HG02610 (cell line): Measurements from ENCODE around the gene ROM1.
"Not testable (repeated sequence)": the region's sequence is repeated elsewhere in the genome, so short reads cannot be mapped to it uniquely, and the experiment has no call there.

ENCODE experiments used
- ATAC-seq: cut with Tn5 transposase; IDR thresholded peaks from one replicate; pipeline ENCODE4 v1.9.1; 2021; ENCODE audit warnings: mild to moderate bottlenecking, moderate library complexity; ENCODE audit not compliant: unreplicated experiment

The ROM1 gene

DNA sequence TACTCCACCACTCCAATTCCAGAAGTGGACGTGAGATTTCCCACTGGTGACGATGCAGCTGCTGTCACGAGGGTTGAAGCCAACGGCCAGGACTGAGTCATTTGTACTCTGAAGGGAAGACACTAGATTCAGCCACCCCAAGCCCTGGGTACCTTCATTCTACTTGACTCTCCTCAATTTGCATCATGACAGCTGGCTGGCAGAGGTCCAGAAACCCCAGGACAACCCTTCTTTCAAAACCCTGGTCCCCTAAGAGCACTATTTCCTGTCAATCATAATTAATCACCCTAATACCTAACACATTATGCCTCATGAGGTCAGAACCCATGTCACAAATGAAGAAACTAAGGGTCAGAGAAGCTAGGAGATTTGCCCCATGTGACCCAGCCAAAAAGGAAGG, 5.3 kb upstream of the ROM1 start:
- ATAC-seq, result no peak

- ATAC-seq, result no peak
These were observed 4.3 kb upstream of the ROM1 start for GRCh38 chr11:62608776-62609175.

GRCh38 chr11:62610403-62610802, 2.7 kb upstream of the ROM1 start:
- no peak for ATAC-seq

GRCh38 chr11:62610814-62611704, 2.0 kb upstream of the ROM1 start:
- no peak for ATAC-seq

DNA sequence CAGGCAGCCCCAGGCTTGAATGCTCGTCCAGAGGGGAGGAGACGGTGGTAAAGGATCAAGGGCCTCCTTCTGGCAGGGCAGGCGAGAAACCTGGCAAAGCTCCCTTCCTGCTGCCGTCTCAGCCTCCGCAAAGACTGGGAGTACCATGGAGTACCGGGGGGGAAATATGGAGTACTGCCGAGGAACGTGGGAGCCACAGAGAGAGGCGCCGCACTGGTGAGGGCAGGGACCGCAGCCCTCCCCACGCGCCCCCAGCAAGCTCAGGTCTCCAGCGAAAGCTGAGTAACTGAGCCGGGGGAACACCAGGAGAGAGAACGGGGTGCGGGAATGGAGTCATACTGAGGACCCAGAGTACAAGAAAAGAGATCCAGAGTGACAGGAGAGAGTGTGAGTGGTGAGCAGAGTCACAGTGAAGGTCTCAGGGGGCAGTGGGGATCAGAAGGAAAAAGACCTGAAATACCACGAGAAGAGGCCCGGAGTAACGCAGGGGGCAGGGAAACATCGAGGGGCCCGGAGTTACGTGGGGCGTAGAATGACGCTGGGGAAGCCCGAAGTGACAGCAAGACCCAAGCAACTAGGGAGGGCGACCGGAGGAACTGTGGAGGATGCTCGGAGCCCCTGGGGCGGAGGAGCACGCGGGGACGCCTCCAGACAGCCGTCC, 1.2 kb upstream of the ROM1 start:
- ATAC-seq, result peak; percentile 22

DNA sequence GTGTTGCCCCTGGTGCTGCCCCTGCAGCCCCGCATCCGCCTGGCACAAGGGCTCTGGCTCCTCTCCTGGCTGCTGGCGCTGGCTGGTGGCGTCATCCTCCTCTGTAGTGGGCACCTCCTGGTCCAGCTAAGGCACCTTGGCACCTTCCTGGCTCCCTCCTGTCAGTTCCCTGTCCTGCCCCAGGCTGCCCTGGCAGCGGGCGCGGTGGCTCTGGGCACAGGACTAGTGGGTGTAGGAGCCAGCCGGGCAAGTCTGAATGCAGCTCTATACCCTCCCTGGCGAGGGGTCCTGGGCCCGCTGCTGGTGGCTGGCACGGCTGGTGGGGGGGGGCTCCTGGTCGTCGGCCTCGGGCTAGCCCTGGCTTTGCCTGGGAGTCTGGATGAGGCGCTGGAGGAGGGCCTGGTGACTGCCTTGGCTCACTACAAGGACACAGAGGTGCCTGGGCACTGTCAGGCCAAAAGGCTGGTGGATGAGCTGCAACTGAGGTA, 278 bp downstream of the ROM1 start:
- no peak for ATAC-seq

- no peak for ATAC-seq
These were observed 1.2 kb downstream of the ROM1 start for GRCh38 chr11:62614275-62614674.

- ATAC-seq, result no peak
These were observed 2.5 kb downstream of the ROM1 start for GRCh38 chr11:62615521-62615920.

DNA sequence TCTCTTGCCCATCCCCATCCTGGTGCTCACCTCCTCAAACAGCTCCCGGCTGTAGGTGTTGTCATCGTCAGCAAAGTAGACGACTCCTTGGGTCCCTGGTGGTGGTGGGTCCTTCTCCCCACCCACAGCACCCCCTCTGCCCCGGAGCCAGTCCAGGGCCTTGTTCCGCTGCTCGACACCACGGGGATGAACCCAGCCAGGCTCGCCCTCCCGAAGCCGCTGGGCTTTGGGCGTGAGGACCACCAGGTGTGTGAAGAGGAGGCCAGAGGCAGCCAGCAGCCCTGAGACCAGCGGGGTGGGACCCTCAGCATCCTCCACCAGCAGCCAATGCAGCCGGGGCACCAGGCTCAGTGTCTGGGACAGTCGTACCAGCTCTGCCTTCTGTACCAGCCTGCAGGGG, 3.9 kb downstream of the ROM1 start:
- ATAC-seq, result not testable (repeated sequence)

DNA sequence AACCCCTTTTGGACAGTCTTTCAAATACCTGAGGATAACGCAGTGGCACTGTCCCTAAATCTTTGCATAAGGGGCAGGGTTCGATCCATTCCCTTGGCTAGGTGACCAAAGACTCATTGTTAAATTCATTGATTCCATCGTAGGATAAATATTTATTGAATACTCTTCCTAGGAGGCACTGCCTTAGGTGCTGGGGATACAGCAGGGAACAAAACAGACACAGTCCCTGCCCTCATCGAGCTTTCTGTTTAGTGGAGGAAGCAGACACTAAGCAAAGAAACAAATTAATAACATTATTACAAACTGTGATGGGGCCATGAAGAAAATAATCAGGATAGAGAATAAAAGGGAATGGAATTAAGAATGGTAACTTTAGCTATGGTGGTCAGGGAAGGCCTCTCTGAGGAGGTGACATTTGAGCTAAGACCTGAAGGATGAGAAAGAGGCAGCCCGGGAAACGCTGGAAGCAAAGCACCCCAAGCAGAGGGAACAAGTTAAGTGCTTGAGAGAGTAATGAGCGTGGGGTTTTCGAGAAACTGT, 8.0 kb downstream of the ROM1 start:
- ATAC-seq, result no peak

DNA sequence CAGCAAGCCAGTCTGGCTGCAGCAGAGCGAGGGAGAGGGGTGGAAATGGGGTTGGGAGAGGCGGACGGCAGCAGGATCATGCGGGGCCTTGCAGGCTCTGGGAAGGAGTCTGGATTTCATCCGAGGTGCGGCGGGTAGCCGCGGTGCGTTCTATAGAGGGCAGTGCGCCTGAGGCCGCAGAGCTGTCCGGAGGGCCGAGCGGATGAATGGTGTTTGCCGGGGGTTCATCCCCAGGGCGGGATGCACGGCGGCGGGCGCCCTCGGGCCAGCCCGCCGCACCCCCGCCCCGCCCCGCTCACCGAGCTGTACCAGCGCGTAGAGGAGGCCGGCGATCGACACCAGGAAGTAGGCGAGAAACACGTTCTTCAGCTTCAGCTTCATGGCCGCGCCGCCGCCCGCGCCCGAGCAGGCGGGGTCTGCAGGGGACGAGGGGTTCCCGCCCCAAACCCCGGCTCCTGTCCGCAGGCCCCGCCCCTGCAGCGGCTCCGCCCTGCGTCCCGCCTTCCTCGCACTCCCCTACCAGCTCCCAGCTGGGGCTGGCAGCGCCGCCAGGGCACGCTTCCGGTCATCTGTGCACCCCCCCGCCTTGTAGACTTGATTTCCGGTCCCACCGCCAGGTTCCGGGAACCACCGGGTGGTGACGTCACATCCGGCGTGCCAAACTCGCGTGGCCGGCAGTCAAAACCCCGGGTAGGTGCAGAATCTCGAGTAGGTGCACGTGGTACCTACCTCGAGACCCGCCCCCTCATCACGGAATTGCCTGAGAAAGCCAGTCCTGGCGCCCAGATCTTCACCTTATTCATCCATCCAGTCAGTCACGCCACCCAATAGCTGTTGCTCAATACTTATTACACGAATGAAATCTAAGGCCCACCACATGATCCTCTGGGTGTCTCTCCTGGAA, 8.8 kb downstream of the ROM1 start, which contains the start of gene B3GAT3:
TSS of gene B3GAT3 (minus strand) at position 420 of the 904 bp plus-strand sequence. CDS start at position 381, 39 bp downstream.
- ATAC-seq, result peak; percentile 93

DNA sequence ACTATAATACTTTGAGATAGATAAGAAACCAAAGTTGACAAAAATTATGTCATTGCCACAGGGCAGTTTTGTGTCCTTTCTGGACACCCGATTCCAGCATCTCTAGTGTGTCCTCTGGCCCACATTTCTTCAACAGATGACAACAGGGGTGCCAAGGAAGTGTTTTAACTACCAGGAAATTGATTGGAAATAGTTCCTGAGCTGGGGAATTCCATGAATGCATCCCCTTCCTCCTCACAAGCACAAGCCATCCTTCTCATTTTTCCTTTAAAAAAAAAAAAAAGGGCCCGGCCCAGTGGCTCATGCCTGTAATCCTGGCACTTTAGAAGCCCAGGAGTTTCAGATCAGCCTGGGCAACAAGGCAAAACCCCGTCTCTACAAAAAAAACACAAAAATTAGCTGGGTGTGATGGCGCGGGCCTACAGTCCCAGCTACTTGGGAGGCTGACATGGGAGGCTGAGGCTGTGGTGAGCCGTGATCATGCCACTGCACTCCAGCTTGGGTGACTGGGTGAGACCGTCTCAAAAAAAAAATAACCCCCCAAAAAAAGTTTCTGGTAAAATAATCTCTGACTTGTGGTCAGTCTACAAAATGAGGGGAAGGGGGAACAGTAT, 9.5 kb downstream of the ROM1 start:
- no peak for ATAC-seq

DNA sequence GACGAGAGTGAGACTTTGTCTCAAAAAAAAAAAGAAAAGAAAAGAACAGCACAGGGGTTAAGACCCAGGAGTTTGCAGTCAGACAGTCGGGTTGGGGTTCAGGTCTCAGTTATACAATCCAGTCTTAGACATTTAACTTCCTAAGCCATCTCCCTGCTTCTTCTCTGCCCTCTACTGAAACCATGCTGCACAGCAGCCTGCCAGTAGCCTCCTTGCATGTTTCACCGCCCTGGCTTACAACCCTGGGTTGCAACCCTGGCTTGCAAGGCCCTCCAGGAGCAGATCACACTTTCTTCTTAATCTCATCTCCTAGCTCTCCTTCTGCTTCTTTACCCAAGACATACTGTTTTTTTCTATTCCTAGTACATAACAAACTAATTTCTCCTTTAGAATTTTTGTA, 14.7 kb downstream of the ROM1 start:
- ATAC-seq, result no peak

DNA sequence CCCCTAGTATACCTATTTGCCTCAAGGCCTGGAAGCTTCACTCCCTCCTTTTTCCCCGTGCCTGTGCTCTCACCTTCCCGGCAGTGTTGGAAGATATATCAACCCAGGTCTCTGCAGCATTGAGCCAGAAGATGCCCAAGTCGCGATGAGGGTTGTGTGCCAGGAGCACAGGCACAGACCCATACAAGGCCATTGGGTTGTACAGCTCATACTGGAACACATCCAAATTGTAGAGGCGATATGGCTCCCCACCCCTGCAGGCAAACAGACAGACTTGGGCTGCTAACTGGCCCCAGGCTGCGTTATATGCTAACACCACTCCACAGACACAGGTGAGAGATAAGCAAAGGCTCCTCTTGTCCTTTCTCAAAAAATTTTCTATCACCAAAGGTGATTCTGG, 19.4 kb downstream of the ROM1 start:
- no peak for ATAC-seq

- no peak for ATAC-seq
These were observed 31.2 kb downstream of the ROM1 start for GRCh38 chr11:62644220-62644619.

GRCh38 chr11:62645671-62645945, 32.6 kb downstream of the ROM1 start:
- ATAC-seq, result no peak

GRCh38 chr11:62645946-62646824, 33.1 kb downstream of the ROM1 start, which contains the start of gene GANAB:
GANAB (minus strand) TSS chr11:62646613; CDS start chr11:62646599, 14 bp downstream.
- peak; percentile 91 for ATAC-seq

- no peak for ATAC-seq
These were observed 34.0 kb downstream of the ROM1 start for GRCh38 chr11:62646825-62647608.

DNA sequence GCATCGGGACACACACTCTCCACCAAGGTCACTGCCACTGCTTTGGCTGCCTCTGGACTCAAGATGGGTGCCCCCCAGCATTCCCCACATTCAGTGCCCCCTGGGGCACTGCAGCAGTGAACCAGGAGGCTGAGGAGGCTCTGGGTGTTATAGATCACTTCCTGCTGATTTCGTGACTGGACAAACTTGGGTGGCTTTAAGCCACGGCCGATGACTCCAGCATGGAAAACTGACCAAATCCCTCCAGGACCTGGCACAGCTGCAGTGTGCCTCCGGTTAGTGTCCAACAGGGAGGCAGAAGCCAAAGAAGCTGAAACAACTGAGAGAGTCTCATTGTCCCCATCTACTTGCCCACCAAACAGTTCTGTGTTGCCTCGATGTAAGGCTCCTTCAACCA, 34.5 kb downstream of the ROM1 start:
- ATAC-seq, result no peak
